Mesothelial cell of epicardium (in vitro differentiated cells): ENCODE data around the gene TMEM98. TPM values are rescaled to one million over a fixed set of nuclear protein-coding genes. Genes with fewer than 3 reads are reported as not detected.

Experiments used
- DNase-seq, 2 experiments: peaks; one replicate each; pipeline ENCODE4 v3.0.0; 2021; ENCODE audit warnings: low spot score in 2 of 2; ENCODE audit not compliant: unreplicated experiment in 2 of 2
- H3K27ac Mint-ChIP-seq: 2 replicates; pipeline ENCODE4 v1.8.0; 2021; ENCODE audit warnings: mixed read lengths
- H3K27me3 Mint-ChIP-seq: 2 replicates; pipeline ENCODE4 v1.8.0; 2021; ENCODE audit warnings: low read depth, mixed read lengths
- H3K36me3 Mint-ChIP-seq: 2 replicates; pipeline ENCODE4 v1.8.0; 2021; ENCODE audit warnings: mixed read lengths
- H3K4me1 Mint-ChIP-seq: 2 replicates; pipeline ENCODE4 v1.8.0; 2021; ENCODE audit warnings: mixed read lengths
- H3K4me3 Mint-ChIP-seq: 2 replicates; pipeline ENCODE4 v1.8.0; 2021; ENCODE audit warnings: mild to moderate bottlenecking, moderate library complexity, mixed read lengths
- H3K9me3 Mint-ChIP-seq: 2 replicates; pipeline ENCODE4 v1.8.0; 2021; ENCODE audit warnings: mixed read lengths
- total RNA-seq: library from RNA; stranded (reverse); gene quantifications from 3 replicates; pipeline ENCODE4 v1.2.1, GENCODE V29; 2021
- TF ChIP-seq, protein P1 (sequence below): fragments of 200-600 bp; sonication (generic); IDR thresholded peaks from one replicate; pipeline ENCODE4 v1.5.0; 2021; ENCODE audit warnings: antibody characterized with exemption; ENCODE audit not compliant: unreplicated experiment

TMEM98 gene
- total RNA-seq, 1 donor from 2014 or later, result 205 TPM

DNA sequence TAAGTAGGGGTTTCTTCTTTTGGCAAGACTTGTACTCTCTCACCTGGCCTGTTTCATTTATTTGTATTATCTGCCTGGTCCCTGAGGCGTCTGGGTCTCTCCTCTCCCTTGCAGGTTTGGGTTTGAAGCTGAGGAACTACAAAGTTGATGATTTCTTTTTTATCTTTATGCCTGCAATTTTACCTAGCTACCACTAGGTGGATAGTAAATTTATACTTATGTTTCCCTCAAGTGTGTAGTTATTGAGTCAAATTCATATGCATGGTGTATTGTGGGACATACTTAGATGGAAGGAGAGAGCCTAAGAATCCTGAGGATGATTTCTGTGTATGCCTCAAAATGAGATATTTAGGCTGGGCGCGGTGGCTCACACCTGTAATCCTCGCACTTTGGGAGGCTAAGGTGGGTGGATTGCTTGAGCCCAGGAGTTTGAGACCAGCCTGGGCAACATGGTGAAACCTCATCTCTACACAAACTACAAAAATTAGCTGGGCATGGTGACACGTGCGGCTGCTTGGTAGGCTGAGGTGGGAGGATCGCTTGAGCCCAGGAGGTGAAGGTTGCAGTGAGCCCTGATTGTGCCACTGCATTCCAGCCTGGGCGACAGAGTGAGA is 13.6 kb downstream of the TMEM98 start:
- Mint-ChIP-seq H3K4me3 (no peak overlapping the region), H3K4me1 (peaks cover 36% of the 10 kb centered on the region), H3K9me3 (peaks cover 6% of the 10 kb centered on the region), H3K27ac (no peak overlapping the region), H3K36me3 (peaks cover 47% of the 10 kb centered on the region), H3K27me3 (no peaks in the 10 kb centered on the region)
- DNase-seq, result no peak
- TF ChIP-seq, protein P1, sequence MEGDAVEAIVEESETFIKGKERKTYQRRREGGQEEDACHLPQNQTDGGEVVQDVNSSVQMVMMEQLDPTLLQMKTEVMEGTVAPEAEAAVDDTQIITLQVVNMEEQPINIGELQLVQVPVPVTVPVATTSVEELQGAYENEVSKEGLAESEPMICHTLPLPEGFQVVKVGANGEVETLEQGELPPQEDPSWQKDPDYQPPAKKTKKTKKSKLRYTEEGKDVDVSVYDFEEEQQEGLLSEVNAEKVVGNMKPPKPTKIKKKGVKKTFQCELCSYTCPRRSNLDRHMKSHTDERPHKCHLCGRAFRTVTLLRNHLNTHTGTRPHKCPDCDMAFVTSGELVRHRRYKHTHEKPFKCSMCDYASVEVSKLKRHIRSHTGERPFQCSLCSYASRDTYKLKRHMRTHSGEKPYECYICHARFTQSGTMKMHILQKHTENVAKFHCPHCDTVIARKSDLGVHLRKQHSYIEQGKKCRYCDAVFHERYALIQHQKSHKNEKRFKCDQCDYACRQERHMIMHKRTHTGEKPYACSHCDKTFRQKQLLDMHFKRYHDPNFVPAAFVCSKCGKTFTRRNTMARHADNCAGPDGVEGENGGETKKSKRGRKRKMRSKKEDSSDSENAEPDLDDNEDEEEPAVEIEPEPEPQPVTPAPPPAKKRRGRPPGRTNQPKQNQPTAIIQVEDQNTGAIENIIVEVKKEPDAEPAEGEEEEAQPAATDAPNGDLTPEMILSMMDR, result peak; percentile 90

DNA sequence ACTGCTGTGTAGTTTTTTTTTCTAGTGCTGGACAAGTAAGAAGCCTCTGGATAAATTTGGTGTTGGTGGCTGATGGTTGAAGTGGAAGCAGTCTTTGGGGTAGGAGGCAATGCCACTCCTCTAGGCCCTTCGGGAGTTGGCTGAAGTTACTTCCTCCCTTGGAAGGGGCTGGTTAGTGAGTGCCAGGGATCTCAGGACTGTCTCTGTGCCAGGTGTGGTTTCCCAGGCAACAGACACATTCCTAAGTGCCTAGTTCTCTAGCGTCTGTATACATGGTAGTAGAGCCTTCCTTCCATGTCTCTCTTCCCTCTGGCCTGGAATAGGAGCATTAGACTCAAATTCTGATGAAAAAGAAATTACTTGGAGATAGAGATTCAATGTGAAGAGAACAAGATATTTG is 15.3 kb downstream of the TMEM98 start:
- TF ChIP-seq, protein P1, result no peak
- peaks cover 35% of the 10 kb centered on the region for H3K4me1 Mint-ChIP-seq
- H3K27me3 Mint-ChIP-seq, result no peaks in the 10 kb centered on the region
- H3K36me3 Mint-ChIP-seq, result peaks cover 36% of the 10 kb centered on the region
- H3K4me3 Mint-ChIP-seq, result no peak overlapping the region
- peaks cover 6% of the 10 kb centered on the region for H3K9me3 Mint-ChIP-seq
- peak overlapping the region; percentile 97 for H3K27ac Mint-ChIP-seq
- no peak for DNase-seq

DNA sequence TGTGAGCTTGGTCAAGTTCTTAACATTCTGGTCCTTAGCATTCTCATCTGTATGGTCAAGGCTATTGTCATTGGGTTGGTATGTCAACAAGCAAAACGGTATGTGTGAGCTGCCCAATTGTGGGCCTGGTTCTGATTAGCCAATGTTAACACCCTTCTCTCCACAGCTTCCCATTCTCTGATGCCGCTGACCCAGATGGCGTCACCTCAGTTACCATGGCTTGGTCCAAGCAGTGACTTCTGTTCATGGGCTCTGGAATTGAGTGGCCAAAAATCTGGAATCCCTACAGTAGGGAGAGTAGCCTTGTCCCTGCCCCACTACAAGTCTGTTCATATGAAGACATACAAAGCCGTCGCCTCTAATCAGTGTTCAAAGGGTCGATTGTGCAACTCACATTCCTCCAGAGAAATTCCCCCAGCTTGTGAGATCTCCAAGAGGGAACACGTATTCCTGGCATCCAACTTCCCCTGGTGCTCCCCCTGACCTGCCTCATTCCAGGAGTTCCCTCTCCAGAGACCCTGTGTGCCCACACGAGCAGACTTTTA is 15.8 kb downstream of the TMEM98 start:
- no peak for DNase-seq
- Mint-ChIP-seq H3K9me3 (peaks cover 6% of the 10 kb centered on the region), H3K4me1 (peaks cover 35% of the 10 kb centered on the region), H3K27me3 (peaks cover 2% of the 10 kb centered on the region), H3K36me3 (peaks cover 31% of the 10 kb centered on the region), H3K4me3 (no peak overlapping the region), H3K27ac (peak overlapping the region; percentile 97)
- TF ChIP-seq, protein P1, result no peak

DNA sequence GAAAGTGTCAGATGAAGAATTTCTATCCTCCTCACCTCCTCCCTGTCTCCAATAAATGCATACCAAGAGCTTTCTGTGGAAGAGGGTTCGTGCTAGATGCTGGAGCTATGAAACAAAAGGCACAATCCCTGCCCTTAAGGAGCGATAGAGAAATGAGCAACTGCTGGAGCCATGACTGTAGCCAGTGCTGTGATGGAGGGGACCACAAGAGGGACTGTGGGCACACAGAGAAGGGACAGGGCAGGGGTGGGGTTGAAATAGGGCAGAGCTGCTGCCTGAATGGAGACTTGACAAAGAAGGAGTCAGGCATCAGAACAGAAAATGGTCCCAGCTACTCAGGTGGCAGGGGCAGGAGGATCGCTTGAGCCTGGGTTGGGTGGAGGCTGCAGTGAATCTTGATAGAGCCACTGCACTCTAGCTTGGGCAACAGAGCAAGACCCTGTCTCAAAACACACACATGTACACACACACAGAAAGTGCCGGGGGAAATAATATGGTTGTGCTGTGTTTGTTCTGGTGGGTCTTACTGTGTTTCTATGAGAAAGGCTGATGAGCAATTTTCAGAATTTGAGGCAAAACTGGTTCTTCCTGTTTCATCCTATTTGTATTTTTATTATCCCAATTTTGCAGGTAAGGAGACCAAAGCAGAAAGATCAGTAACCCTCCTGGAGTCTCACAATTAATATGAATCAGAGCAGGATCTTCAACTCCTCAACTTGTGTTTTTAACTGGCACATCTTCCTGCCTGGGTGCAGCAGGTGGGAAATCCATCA is 16.5 kb downstream of the TMEM98 start:
- Mint-ChIP-seq H3K4me1 (peaks cover 35% of the 10 kb centered on the region), H3K27ac (peak overlapping the region; percentile 97), H3K4me3 (no peak overlapping the region), H3K27me3 (peaks cover 3% of the 10 kb centered on the region), H3K36me3 (peaks cover 25% of the 10 kb centered on the region), H3K9me3 (peaks cover 6% of the 10 kb centered on the region)
- TF ChIP-seq, protein P1, result no peak
- DNase-seq, result no peak

DNA sequence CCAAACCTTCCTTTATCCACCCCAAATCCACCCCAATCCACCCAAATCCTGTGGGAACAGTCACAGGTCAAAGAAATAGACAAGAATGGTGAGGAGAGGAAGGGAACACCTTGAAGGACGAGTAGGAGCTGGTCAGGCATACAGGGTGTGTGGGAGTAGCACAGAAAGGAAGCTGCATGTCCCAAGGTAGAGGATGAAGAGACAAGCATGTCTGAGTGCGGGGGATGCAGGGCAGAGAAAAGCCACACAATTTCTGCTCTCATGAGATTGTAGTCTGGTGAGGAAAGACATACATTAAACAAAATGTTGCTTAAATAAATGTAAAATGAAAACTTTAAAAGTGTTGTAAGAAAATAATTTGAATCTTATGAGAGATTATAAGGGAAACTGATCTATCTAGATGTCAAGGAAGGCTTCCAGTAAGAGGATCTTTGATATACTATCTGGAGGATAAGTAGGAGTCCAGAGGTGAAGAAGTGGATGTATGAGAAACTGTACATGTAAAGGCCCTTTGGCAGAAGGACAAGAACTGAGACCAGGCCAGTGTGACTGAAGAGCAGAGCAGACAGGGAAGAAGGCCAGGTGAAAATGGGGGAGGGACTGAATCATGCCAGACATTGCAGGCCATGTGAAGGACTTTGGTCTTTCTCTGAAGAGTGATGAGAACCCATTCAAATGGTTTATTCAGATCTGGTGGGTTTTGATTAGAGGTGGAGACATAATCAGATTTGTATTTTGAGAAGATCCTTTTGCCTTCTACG is 18.6 kb downstream of the TMEM98 start:
- Mint-ChIP-seq H3K27me3 (peaks cover 4% of the 10 kb centered on the region), H3K27ac (no peak overlapping the region), H3K4me1 (peaks cover 35% of the 10 kb centered on the region), H3K36me3 (peaks cover 5% of the 10 kb centered on the region), H3K9me3 (no peaks in the 10 kb centered on the region), H3K4me3 (no peak overlapping the region)
- no peak for DNase-seq
- TF ChIP-seq, protein P1, result no peak
